Left ventricle myocardium inferior (tissue), 1 donor: Measurements from ENCODE around the gene NR3C2. TPM values are rescaled to one million over a fixed set of nuclear protein-coding genes. Genes with fewer than 3 reads are reported as not detected.

Experiments
- DNase-seq: peaks from one replicate; pipeline ENCODE4 v3.0.0-alpha.2; 2020
- H3K27ac ChIP-seq: fragments of 200-600 bp; replicated peaks from 2 replicates; pipeline ENCODE4 v1.8.0; 2021
- H3K27me3 ChIP-seq: fragments of 200-600 bp; 2 replicates; pipeline ENCODE4 v1.8.0; 2021; ENCODE audit warnings: low read depth
- H3K36me3 ChIP-seq: fragments of 200-600 bp; 2 replicates; pipeline ENCODE4 v1.8.0; 2021
- H3K4me1 ChIP-seq: fragments of 200-600 bp; 2 replicates; pipeline ENCODE4 v1.8.0; 2021
- H3K4me3 ChIP-seq: fragments of 200-600 bp; 2 replicates; pipeline ENCODE4 v1.8.0; 2021; ENCODE audit warnings: mild to moderate bottlenecking, moderate library complexity
- H3K9me3 ChIP-seq: fragments of 200-600 bp; replicated peaks from 2 replicates; pipeline ENCODE4 v1.8.0; 2021
- intact Hi-C: fragments of 100-400 bp; cut with micrococcal nuclease; formaldehyde crosslinking; loops from one replicate; pipeline ENCODE4 v1.11.0; 2022
- total RNA-seq: library from RNA; stranded (reverse); fragmentation: NEBNext Ultra II Directional; extraction: Animal tissue kit (Norgen Biotek cat#: 25700); gene quantifications from one replicate; pipeline ENCODE4 v1.2.1, GENCODE V29; 2021
- TF ChIP-seq, protein P1 (sequence below): fragments of 200-600 bp; IDR thresholded peaks from 2 replicates; pipeline ENCODE4 v1.8.0; 2021; ENCODE audit warnings: antibody characterized with exemption, mild to moderate bottlenecking, borderline replicate concordance
- donor health status: DM: no; HTN: yes; CAD: no; lungs with severe emphysema.

Gene NR3C2
- total RNA-seq, 1 donor from 2014 or later: 23.9 TPM

- intact Hi-C loops: no loop called here
- H3K36me3 ChIP-seq: peaks cover 71% of the 10 kb centered on the region
These were observed 366.8 kb downstream of the NR3C2 start for GRCh38 chr4:148075438-148075837.

DNA sequence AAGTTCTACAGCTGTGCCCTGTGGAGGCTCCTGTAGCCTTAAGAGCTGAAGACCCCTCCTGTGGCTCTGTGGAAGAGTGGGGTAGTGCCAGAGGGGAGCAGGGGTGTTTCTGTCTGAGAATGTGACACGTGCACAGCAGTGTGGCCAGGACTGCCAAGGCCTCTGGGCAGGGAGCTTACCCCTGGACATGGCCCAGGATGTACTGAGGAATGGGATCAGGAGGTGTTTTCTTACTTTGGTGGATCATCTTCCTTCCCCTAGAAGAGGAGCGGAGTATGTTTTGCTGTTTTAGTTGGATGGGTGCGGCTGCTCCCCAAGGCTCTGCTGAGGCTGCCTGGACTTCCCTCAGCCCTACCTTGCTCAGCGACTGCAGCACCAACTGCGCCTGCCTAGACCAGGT is 367.8 kb downstream of the NR3C2 start:
- Histone ChIP-seq H3K4me1 (peaks cover 61% of the 10 kb centered on the region), H3K9me3 (peaks cover 25% of the 10 kb centered on the region), H3K27me3 (no peaks in the 10 kb centered on the region), H3K36me3 (peaks cover 62% of the 10 kb centered on the region), H3K4me3 (no peak overlapping the region), H3K27ac (no peak overlapping the region)
- no peak for DNase-seq
- TF ChIP-seq, protein P1, sequence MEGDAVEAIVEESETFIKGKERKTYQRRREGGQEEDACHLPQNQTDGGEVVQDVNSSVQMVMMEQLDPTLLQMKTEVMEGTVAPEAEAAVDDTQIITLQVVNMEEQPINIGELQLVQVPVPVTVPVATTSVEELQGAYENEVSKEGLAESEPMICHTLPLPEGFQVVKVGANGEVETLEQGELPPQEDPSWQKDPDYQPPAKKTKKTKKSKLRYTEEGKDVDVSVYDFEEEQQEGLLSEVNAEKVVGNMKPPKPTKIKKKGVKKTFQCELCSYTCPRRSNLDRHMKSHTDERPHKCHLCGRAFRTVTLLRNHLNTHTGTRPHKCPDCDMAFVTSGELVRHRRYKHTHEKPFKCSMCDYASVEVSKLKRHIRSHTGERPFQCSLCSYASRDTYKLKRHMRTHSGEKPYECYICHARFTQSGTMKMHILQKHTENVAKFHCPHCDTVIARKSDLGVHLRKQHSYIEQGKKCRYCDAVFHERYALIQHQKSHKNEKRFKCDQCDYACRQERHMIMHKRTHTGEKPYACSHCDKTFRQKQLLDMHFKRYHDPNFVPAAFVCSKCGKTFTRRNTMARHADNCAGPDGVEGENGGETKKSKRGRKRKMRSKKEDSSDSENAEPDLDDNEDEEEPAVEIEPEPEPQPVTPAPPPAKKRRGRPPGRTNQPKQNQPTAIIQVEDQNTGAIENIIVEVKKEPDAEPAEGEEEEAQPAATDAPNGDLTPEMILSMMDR: no peak
- intact Hi-C loops: no loop called here

More at GRCh38 chr4:148075438-148075837, 366.8 kb downstream of the NR3C2 start:
- peaks cover 59% of the 10 kb centered on the region for H3K4me1 ChIP-seq
- H3K27me3 ChIP-seq: no peaks in the 10 kb centered on the region
- H3K9me3 ChIP-seq: peaks cover 25% of the 10 kb centered on the region
- TF ChIP-seq, protein P1: no peak
- no peak overlapping the region for H3K4me3 ChIP-seq
- no peak for DNase-seq
- H3K27ac ChIP-seq: no peak overlapping the region

DNA sequence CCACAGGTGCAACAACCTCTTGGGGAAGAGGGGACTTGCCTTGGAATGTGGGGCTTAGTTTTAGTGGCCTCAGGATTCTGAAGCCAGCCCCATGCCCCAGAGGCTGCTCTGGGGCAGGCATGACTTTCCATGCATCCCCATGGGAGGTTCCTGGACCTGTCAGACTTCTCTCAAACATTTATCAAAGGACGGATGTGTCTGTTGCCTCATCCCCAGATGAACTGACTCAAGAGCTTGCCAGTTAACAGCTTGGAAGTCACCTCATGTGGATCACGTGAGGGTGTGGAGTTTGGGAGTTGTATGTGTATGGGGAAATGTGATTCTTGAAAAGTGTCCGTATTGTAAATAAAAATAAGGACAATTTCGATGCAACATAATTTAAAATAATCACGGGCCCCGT is 368.9 kb downstream of the NR3C2 start:
- no peak for DNase-seq
- peak overlapping the region; percentile 40 for H3K27ac ChIP-seq
- intact Hi-C loops: no loop called here
- peaks cover 63% of the 10 kb centered on the region for H3K4me1 ChIP-seq
- H3K36me3 ChIP-seq: peaks cover 62% of the 10 kb centered on the region
- peaks cover 25% of the 10 kb centered on the region for H3K9me3 ChIP-seq
- no peak overlapping the region for H3K4me3 ChIP-seq
- H3K27me3 ChIP-seq: no peaks in the 10 kb centered on the region
- TF ChIP-seq, protein P1: no peak

DNA sequence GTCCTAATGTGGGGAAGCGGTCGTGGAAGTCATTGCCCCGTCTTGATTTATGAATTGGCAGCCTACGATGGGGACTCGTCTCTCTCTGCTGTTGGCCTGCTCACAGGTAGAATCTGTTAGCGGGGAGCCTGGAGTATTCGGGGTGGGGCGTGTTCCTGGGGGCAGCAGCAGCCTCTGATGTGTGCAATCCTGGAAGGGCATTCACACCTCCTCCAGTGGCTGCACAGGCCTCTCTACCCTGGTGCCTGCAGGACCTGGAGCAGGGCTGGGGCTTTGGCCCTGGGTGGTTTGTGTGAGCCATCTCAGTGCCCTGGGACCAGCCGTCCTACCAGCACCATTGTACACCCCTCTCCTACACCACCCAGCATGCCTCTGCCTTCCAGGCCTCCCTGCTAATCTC is 369.4 kb downstream of the NR3C2 start:
- H3K4me1 ChIP-seq: peaks cover 63% of the 10 kb centered on the region

DNA sequence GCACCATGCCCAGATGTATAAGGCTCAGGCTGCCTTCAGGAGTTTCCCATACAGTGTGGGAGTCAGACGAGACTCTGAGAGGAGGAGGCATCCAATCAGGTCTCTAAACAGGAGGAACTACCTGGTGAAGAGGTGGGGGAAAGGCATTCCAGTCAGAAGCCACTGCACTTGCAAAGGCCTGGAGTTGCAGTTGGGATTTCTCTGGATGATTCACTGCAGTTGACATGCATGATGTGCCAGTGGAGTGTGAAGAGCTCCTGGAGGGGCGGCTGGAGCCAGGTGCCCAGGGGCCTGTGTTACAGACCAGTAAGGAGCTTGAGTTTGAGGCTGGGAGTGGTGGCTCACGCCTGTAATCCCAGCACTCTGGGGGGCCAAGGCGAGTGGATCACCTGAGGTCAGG is 371.2 kb downstream of the NR3C2 start:
- peaks cover 75% of the 10 kb centered on the region for H3K4me1 ChIP-seq
- no peak for DNase-seq
- TF ChIP-seq, protein P1: no peak
- intact Hi-C loops: no loop called here
- peaks cover 20% of the 10 kb centered on the region for H3K9me3 ChIP-seq
- no peak overlapping the region for H3K4me3 ChIP-seq
- H3K27ac ChIP-seq: peak overlapping the region; percentile 55
- peaks cover 51% of the 10 kb centered on the region for H3K36me3 ChIP-seq
- H3K27me3 ChIP-seq: no peaks in the 10 kb centered on the region

More for the DNA sequence above, 369.4 kb downstream of the NR3C2 start:
- no peak overlapping the region for H3K27ac ChIP-seq
- DNase-seq: no peak
- TF ChIP-seq, protein P1: no peak
- peaks cover 59% of the 10 kb centered on the region for H3K36me3 ChIP-seq
- intact Hi-C loops: no loop called here
- peaks cover 25% of the 10 kb centered on the region for H3K9me3 ChIP-seq
- H3K27me3 ChIP-seq: no peaks in the 10 kb centered on the region
- H3K4me3 ChIP-seq: no peak overlapping the region

- intact Hi-C loops: no loop called here
- H3K4me3 ChIP-seq: no peak overlapping the region
- DNase-seq: no peak
- H3K36me3 ChIP-seq: peaks cover 40% of the 10 kb centered on the region
- H3K27ac ChIP-seq: peak overlapping the region; percentile 55
- H3K27me3 ChIP-seq: no peaks in the 10 kb centered on the region
- TF ChIP-seq, protein P1: no peak
- peaks cover 78% of the 10 kb centered on the region for H3K4me1 ChIP-seq
- H3K9me3 ChIP-seq: peaks cover 8% of the 10 kb centered on the region
These were observed 372.4 kb downstream of the NR3C2 start for GRCh38 chr4:148069895-148070178.
